T-helper 1 cell treated with Interleukin-12 subunit alpha and Interleukin-12 subunit beta and Interleukin-4 antibody, amounts not matched to agents 30 μg/mL and 1 μg/mL, for 36 hours (primary cell): ENCODE measurements around the gene PIK3C3.

Experiments
- H3K27ac Mint-ChIP-seq: one replicate; pipeline ENCODE4 v1.8.0; 2021; ENCODE audit warnings: mild to moderate bottlenecking, mixed read lengths
- H3K27me3 Mint-ChIP-seq: one replicate; pipeline ENCODE4 v1.8.0; 2021; ENCODE audit warnings: low read depth, mixed read lengths
- H3K36me3 Mint-ChIP-seq: one replicate; pipeline ENCODE4 v1.8.0; 2021; ENCODE audit warnings: low read depth, mixed read lengths
- H3K4me1 Mint-ChIP-seq: one replicate; pipeline ENCODE4 v1.8.0; 2021; ENCODE audit warnings: low read depth, mixed read lengths
- H3K4me3 Mint-ChIP-seq: one replicate; pipeline ENCODE4 v1.8.0; 2021; ENCODE audit warnings: mild to moderate bottlenecking, moderate library complexity, mixed read lengths
- H3K9me3 Mint-ChIP-seq: one replicate; pipeline ENCODE4 v1.8.0; 2021; ENCODE audit warnings: mixed read lengths

Gene PIK3C3

DNA sequence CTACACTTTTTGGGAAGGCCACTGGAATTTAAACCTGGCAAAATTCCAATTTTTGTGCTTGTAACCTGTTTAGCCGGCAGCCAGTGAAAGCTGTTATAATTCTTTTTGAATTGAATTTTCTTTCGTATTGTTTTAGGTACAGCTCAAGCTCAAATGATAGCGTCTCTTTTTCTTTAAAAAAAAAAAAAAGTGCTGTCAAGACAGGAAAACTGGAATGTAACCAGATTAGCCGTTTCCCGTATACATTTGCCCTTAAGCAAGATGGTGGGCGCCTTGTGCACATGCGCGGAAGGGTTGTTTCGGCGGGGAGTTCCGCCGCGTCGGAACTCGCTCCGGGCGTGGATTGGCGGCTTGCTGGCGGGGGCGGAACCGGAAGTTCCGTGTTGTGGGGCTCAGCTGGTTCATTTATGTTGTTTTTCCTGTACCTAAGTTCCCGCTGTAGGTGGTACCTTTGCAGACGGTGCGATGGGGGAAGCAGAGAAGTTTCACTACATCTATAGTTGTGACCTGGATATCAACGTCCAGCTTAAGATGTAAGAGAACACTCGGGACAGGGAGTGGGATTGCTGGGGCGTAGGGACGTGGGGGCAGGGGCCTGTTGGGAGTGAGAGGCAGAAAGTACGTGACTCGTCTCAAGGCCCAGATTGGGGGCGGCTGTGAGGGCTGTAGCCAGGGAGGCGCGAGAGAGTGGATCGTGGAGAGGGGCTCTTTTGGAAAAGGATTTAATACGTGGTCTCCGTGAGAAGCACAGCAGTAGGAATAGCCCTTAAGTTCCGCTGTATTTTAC lies at the start of gene PIK3C3:
Gene PIK3C3 (plus strand): TSS at position 408 of the 787 bp plus-strand sequence. CDS start 58 bp downstream, at position 466.
- Mint-ChIP-seq H3K9me3 (no peaks in the 10 kb centered on the region), H3K36me3 (peaks cover 18% of the 10 kb centered on the region), H3K27ac (peak within 1 kb of the TSS; percentile 99), H3K4me1 (peaks cover 25% of the 10 kb centered on the region), H3K27me3 (no peaks in the 10 kb centered on the region), H3K4me3 (peak within 1 kb of the TSS; percentile 100)

DNA sequence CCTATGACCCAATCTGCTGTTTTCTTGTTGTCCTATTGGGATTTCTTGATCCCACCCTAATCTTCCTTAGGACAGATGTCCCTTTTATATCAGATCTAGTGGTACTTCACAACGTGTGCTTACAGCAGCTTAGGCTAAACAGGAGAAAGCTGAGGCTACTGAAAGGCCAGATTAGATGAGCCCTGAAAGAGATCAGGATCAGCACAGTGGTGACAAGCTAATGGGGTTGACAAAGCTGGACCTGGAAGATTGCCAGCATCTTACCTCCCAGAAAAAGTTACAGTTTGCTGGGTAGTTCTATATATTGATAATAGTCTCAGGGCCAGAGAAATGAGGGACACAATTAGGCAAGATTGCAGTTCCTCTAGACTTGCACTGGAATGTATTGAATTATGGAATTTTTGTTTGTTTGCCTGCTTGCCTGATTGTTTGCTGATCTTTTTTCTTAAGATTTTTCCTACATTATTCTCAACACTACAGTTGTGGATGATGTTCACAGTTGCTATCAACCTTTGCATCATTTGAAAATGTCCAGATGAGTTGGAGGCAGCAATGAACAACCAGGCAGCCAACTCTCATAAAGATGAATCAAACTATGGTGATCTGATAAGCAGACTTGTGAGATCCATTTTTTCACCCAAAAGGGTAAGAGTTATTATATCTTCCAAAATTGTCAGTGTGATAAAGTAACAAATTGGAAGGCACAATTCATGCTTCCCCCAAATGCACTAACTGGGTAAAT lies 49.1 kb upstream of the PIK3C3 start:
- Mint-ChIP-seq H3K27ac (no peak overlapping the region), H3K27me3 (no peaks in the 10 kb centered on the region), H3K4me3 (no peak overlapping the region), H3K4me1 (peaks cover 5% of the 10 kb centered on the region), H3K36me3 (no peaks in the 10 kb centered on the region), H3K9me3 (no peaks in the 10 kb centered on the region)

DNA sequence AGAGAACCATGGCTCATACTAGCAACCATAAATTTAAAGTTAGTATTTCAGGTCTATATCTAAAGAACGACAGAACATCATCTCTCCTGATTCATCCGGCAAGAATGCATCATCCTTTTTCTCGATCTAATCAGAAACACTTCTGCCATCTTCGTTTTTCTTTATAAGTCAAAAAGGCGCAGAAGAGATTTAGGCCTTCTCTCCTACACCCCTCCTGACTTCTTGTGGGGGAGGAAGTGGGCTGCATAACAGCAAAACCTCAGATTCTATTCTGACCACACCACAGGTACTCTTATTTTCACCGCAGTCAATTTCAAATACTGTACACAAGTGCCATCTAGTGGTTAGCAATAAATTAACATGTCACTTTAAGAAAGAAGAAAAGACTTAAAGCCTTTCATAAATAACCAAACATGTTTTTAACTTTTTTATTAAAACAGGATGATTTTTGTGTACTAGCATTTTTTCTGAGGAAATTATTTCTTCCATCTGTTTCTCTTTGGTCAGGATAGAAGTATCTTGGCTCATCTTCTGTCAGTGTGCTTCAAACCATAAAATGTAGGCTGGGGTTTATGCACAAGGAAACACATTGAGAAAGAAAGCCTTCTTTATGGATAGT lies 48.4 kb upstream of the PIK3C3 start:
- Mint-ChIP-seq H3K4me1 (peaks cover 5% of the 10 kb centered on the region), H3K27me3 (no peaks in the 10 kb centered on the region), H3K36me3 (no peaks in the 10 kb centered on the region), H3K4me3 (no peak overlapping the region), H3K27ac (no peak overlapping the region), H3K9me3 (no peaks in the 10 kb centered on the region)

DNA sequence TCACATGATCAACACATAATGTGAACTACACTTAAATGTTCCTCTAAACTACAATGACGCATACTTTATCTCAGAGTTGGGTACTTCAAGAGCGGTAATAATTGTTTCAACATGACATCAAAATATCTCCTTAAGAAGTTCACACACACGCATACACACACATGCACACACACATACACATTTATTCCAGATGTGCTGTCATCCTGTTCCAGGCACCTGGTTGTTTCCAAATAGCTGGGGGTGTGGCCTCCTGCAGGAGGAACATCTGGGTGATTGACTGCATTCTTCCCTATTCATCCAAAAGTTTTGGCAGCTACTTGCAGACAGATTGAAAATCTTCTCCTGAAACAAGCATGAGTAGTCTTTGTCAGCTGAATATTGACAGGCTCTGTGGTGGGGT lies 37.9 kb upstream of the PIK3C3 start:
- Mint-ChIP-seq H3K36me3 (no peaks in the 10 kb centered on the region), H3K9me3 (no peaks in the 10 kb centered on the region), H3K4me1 (no peaks in the 10 kb centered on the region), H3K4me3 (no peak overlapping the region), H3K27ac (no peak overlapping the region), H3K27me3 (peaks cover 11% of the 10 kb centered on the region)

DNA sequence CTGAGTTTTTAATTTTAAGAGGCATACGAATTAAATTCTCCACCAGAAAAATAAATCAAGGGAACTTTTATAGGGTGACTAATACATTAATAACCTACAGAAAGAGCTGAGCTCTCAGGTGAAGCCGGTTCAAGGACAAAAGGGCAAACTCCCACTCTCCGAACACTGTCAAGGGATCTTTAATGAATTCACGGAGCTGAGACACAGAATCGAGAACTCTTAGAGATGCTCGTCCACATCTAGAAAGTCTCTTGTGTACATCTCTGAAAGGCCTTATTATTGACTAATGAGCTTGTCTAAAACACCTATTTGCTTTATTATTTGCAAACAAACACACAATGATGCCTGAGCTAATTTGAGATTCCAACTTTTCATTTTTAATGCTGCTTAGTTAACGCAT lies 33.3 kb upstream of the PIK3C3 start:
- Mint-ChIP-seq H3K4me3 (no peak overlapping the region), H3K27me3 (peaks cover 11% of the 10 kb centered on the region), H3K4me1 (no peaks in the 10 kb centered on the region), H3K36me3 (no peaks in the 10 kb centered on the region), H3K27ac (no peak overlapping the region), H3K9me3 (no peaks in the 10 kb centered on the region)

DNA sequence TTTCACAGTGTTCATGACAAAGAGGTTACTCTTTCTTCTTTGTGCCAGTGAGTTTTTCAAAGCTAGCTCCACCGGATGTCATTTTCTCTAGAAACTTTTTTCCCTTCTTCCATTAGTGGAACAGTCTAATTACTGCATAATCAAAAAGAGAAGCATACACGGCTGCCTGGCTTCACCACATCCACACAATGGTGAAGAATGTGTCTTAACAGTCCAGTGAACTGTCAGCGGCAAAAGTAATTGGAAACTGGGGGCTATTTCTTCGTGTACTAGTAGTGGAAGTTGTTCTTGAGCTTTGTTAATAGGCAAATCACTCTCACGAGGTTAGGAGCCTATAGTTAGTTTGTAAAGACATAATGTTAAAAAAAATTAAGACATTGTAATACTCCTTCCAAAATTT lies 32.9 kb upstream of the PIK3C3 start:
- H3K9me3 Mint-ChIP-seq, result no peaks in the 10 kb centered on the region
- H3K4me3 Mint-ChIP-seq, result no peak overlapping the region
- H3K36me3 Mint-ChIP-seq, result no peaks in the 10 kb centered on the region
- H3K27ac Mint-ChIP-seq, result no peak overlapping the region
- no peaks in the 10 kb centered on the region for H3K4me1 Mint-ChIP-seq
- H3K27me3 Mint-ChIP-seq, result peaks cover 7% of the 10 kb centered on the region

DNA sequence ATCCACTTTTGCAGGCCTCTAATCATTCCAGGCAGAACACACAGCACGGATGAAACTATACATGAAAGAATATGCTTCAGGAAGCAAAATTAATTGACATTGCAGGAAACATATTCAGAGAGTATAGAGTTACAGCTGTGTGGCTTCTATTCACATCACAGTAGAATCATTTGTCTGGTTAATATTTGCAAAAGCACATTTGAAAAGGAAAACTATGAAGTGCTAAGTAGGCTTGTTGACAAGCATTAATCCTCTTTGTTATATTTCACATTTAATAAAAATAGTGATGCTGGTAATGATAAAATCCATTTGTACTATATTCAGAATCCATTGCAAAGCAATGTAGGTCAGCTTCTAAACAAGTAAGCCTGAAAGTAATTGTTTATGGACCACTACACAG lies 32.2 kb upstream of the PIK3C3 start:
- Mint-ChIP-seq H3K9me3 (no peaks in the 10 kb centered on the region), H3K27me3 (peaks cover 4% of the 10 kb centered on the region), H3K4me1 (no peaks in the 10 kb centered on the region), H3K36me3 (no peaks in the 10 kb centered on the region), H3K4me3 (no peak overlapping the region), H3K27ac (no peak overlapping the region)

DNA sequence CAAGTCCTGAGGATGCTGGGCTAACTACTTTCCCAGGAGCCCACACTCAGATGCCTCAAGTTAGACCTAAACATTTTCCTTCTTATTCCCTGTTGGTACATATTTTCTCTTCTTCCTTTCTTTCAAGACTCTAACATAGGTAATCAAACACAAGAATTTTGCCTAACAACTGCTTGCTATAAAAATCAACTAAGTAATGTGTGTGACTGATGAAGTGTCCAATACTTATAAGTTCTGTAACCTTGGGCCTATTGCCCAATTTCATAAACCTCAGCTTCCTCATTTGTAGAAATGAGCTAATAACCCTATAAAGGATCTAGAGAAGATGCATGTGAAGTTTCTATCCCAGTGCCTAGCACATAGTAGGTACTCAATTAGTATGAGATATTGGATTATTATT lies 31.6 kb upstream of the PIK3C3 start:
- no peaks in the 10 kb centered on the region for H3K9me3 Mint-ChIP-seq
- no peaks in the 10 kb centered on the region for H3K36me3 Mint-ChIP-seq
- H3K27me3 Mint-ChIP-seq, result peaks cover 4% of the 10 kb centered on the region
- no peaks in the 10 kb centered on the region for H3K4me1 Mint-ChIP-seq
- no peak overlapping the region for H3K27ac Mint-ChIP-seq
- no peak overlapping the region for H3K4me3 Mint-ChIP-seq

DNA sequence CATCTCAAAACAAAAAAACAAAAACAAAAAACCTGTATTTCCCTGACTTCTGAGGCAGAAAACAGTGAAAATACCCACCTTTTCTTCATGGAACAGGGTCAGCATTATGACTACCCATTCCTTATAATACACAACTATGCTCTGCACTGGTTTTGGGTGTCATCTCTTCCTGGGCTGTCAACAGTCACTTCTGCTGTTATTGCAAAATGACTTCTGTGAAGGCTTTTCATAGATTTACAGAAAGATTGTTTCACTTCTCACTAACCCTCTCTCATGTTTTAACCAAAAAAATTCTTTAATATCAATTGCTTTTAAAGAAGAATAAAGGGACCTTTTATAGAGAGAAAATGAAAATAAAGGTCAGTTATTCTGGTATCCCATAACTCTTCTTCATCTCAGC lies 26.5 kb upstream of the PIK3C3 start:
- no peaks in the 10 kb centered on the region for H3K9me3 Mint-ChIP-seq
- H3K27ac Mint-ChIP-seq, result no peak overlapping the region
- H3K27me3 Mint-ChIP-seq, result peaks cover 7% of the 10 kb centered on the region
- no peaks in the 10 kb centered on the region for H3K4me1 Mint-ChIP-seq
- H3K36me3 Mint-ChIP-seq, result no peaks in the 10 kb centered on the region
- H3K4me3 Mint-ChIP-seq, result no peak overlapping the region

DNA sequence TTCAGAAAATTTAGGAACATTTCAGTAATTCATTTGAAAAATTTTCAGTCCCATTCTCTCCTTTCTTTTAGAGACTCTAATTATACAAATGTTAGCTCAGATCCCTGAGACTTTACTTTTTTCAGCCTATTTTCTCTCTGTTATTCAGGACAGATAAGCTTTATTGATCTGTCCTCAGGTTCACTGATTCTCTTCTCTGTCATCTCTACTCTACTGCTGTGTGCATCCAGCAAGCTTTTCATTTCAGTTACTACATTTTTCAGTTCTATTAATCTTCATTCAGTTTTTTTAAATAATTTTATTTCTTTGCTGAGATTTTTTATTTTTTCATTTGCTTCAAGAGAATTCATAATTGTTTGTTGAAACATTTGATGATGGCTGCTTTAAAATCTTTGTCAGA lies 22.1 kb upstream of the PIK3C3 start:
- H3K4me3 Mint-ChIP-seq, result no peak overlapping the region
- no peaks in the 10 kb centered on the region for H3K36me3 Mint-ChIP-seq
- H3K4me1 Mint-ChIP-seq, result peaks cover 1% of the 10 kb centered on the region
- H3K27me3 Mint-ChIP-seq, result peaks cover 16% of the 10 kb centered on the region
- no peaks in the 10 kb centered on the region for H3K9me3 Mint-ChIP-seq
- H3K27ac Mint-ChIP-seq, result no peak overlapping the region

DNA sequence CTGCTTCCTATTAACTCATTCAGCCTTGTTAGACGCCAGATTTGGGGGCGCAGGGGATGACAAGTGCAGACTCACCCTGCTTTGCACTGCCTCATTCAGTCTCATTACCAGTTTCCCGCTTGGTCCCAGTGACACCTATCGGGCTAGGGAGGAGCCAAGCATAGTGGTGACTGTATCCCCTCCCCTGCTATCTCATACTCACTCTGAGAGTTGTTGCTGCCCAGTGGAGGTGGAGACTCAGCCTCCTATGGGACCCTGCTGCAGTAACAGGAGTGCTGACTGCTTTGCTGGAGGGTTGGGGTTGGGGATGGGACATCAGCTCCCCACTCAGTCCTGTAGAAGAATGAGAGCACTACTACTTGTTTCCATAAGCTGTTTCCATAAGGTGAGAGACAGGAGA lies 21.3 kb upstream of the PIK3C3 start:
- Mint-ChIP-seq H3K27ac (no peak overlapping the region), H3K36me3 (no peaks in the 10 kb centered on the region), H3K27me3 (peaks cover 16% of the 10 kb centered on the region), H3K9me3 (no peaks in the 10 kb centered on the region), H3K4me1 (peaks cover 1% of the 10 kb centered on the region), H3K4me3 (no peak overlapping the region)

DNA sequence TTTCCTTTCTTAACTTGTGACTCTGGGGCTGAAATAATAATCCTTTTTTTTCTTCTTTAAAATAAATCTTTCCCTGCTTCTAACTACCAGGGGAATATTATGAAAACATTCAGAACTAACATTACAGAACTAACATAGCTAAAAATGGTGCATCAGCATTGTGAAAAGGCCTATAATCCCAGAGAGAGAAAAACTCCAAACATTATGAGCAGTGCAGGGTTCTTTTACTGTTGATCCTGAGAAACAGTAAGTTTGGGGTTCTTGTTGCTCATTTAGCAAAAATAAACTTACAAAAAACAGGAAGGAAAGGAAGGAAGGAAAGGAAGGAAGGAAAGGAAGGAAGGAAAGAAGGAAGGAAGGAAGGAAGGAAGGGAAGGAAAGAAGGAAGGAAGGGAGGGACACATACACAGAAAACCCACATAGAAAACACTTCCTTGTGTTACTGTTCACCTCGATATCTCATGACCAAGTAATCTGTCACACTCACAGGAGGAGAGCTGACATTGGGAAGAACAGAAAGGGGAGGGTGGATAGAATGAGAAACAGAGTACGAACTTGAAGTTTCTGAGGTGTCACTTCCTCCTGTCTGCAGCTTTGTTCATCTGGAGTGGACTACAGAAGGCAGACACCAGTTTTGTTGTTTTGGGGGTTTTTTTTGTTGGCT lies 18.4 kb upstream of the PIK3C3 start:
- Mint-ChIP-seq H3K27ac (no peak overlapping the region), H3K27me3 (peaks cover 16% of the 10 kb centered on the region), H3K9me3 (no peaks in the 10 kb centered on the region), H3K36me3 (no peaks in the 10 kb centered on the region), H3K4me1 (peaks cover 1% of the 10 kb centered on the region), H3K4me3 (no peak overlapping the region)

DNA sequence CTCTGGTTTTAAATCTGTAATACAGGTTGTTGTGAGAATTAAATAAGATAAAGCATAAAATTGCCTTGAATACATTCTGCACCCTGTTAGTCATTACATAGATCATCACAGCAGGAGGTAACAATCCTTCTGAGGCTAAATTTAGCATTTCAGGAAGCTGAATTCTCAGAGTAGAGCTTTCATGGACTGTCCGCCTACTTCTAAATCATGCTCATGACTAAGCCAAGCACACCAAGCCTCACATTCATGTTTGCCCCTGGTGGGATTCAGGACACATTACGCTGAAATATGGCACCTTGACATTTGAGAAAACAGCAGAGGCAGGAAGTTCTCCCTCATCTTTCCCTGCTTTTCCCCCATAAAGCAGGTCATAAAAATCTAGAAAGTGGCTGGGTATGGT lies 16.6 kb upstream of the PIK3C3 start:
- no peaks in the 10 kb centered on the region for H3K36me3 Mint-ChIP-seq
- no peak overlapping the region for H3K27ac Mint-ChIP-seq
- H3K4me1 Mint-ChIP-seq, result peaks cover 1% of the 10 kb centered on the region
- peaks cover 20% of the 10 kb centered on the region for H3K27me3 Mint-ChIP-seq
- H3K9me3 Mint-ChIP-seq, result no peaks in the 10 kb centered on the region
- no peak overlapping the region for H3K4me3 Mint-ChIP-seq

DNA sequence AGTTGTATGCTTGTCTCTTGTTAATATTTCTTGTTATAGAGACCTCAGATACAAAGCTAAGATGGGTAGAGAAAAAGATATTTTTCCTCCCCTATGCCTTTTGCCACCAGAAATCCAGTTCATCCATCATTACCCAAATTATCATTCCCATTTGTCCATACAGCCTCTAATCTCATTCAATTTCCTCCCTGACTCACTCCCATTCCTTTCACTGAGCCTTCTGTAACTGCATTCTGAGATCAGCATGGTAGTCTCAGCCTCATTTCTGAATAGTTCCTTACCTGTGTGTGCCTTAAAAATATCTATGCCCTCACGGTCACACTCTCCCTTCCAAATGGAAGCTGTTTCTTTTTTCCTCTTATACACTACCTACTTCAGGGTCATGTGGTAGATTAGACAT lies 15.7 kb upstream of the PIK3C3 start:
- Mint-ChIP-seq H3K4me3 (no peak overlapping the region), H3K36me3 (no peaks in the 10 kb centered on the region), H3K4me1 (peaks cover 1% of the 10 kb centered on the region), H3K27ac (no peak overlapping the region), H3K9me3 (no peaks in the 10 kb centered on the region), H3K27me3 (peaks cover 20% of the 10 kb centered on the region)
